T-helper 1 cell (primary cell): ENCODE data around the gene C1QTNF1.
"Not testable (repeated sequence)": the region's sequence is repeated elsewhere in the genome, so short reads cannot be mapped to it uniquely, and the experiment has no call there.

Experiments used
- DNase-seq, 5 donors: peaks; one replicate each; pipeline ENCODE4 v3.0.0-alpha.2; 2012 to 2020

Gene C1QTNF1

GRCh38 chr17:79006046-79006445 is 17.9 kb upstream of the C1QTNF1 start:
- DNase-seq, result no peak

- DNase-seq, result no peak
Measured at GRCh38 chr17:79006794-79007503, 17.0 kb upstream of the C1QTNF1 start.

GRCh38 chr17:79007504-79008381 is 16.2 kb upstream of the C1QTNF1 start:
- no peak for DNase-seq

GRCh38 chr17:79008666-79009387 is 15.1 kb upstream of the C1QTNF1 start:
- DNase-seq, result no peak

- peak; percentile 70 to 88 (median 74) for DNase-seq
Measured at GRCh38 chr17:79009397-79010303, 14.3 kb upstream of the C1QTNF1 start, which contains the start of gene CANT1. Gene CANT1 (minus strand): TSS chr17:79009764. CDS start chr17:78997622, 12,142 bp downstream.

GRCh38 chr17:79010304-79010646 is 13.7 kb upstream of the C1QTNF1 start:
- DNase-seq, result no peak

- DNase-seq, result no peak
Measured at GRCh38 chr17:79011451-79012147, 12.4 kb upstream of the C1QTNF1 start.

GRCh38 chr17:79012563-79013134 is 11.3 kb upstream of the C1QTNF1 start:
- no peak for DNase-seq

- DNase-seq, result no peak
Measured at GRCh38 chr17:79014158-79014758, 9.7 kb upstream of the C1QTNF1 start.

GRCh38 chr17:79017546-79018369 is 6.2 kb upstream of the C1QTNF1 start:
- DNase-seq, result no peak

GRCh38 chr17:79018370-79018695 is 5.6 kb upstream of the C1QTNF1 start:
- DNase-seq, result no peak

- DNase-seq, result no peak
Measured at GRCh38 chr17:79019261-79019631, 4.7 kb upstream of the C1QTNF1 start.

- peak in 3 of 5 donors; percentile 29 to 40 (median 40) for DNase-seq
Measured at GRCh38 chr17:79019632-79020584, 4.1 kb upstream of the C1QTNF1 start.

GRCh38 chr17:79020631-79021301 is 3.2 kb upstream of the C1QTNF1 start:
- DNase-seq, result no peak

- DNase-seq, result not testable (repeated sequence)
Measured at GRCh38 chr17:79021929-79022328, 2.0 kb upstream of the C1QTNF1 start.

- no peak for DNase-seq
Measured at GRCh38 chr17:79022507-79022991, 1.4 kb upstream of the C1QTNF1 start.

- no peak for DNase-seq
Measured at GRCh38 chr17:79023180-79023705, 726 bp upstream of the C1QTNF1 start.
